Stimulated activated effector memory CD8-positive, alpha-beta T cell treated with anti-CD3 and anti-CD28 coated beads, Interleukin-12 subunit alpha, Interleukin-12 subunit beta, amount 100 ng/mL, for 72 hours (primary cell): ENCODE measurements around the gene MTO1.
"Not testable (repeated sequence)": the region's sequence is repeated elsewhere in the genome, so short reads cannot be mapped to it uniquely, and the experiment has no call there.

Experiments used
- ATAC-seq: fragments of 150-1000 bp; cut with Tn5 transposase; 2 replicates; pipeline ENCODE4 v1.10.0; 2021
- DNase-seq, 2 donors: peaks; one replicate each; pipeline ENCODE4 v3.0.0; 2021 to 2022; ENCODE audit warnings: low spot score in 2 of 2
- H3K27ac Mint-ChIP-seq: one replicate; pipeline ENCODE4 v1.8.0; 2022; ENCODE audit warnings: mild to moderate bottlenecking, mixed read lengths
- H3K36me3 Mint-ChIP-seq: one replicate; pipeline ENCODE4 v1.8.0; 2022; ENCODE audit warnings: mild to moderate bottlenecking, mixed read lengths
- H3K4me1 Mint-ChIP-seq: one replicate; pipeline ENCODE4 v1.8.0; 2022; ENCODE audit warnings: mixed read lengths
- H3K4me3 Mint-ChIP-seq: one replicate; pipeline ENCODE4 v1.8.0; 2022; ENCODE audit warnings: mild to moderate bottlenecking, mixed read lengths
- H3K9me3 Mint-ChIP-seq: one replicate; pipeline ENCODE4 v1.8.0; 2022; ENCODE audit warnings: mixed read lengths

The MTO1 gene

GRCh38 chr6:73477407-73477806, 15.9 kb downstream of the MTO1 start:
- ATAC-seq = no peak

GRCh38 chr6:73481969-73482368, 20.4 kb downstream of the MTO1 start:
- Mint-ChIP-seq H3K4me3 (no peak overlapping the region), H3K4me1 (no peaks in the 10 kb centered on the region), H3K9me3 (no peaks in the 10 kb centered on the region), H3K36me3 (peaks cover 100% of the 10 kb centered on the region), H3K27ac (no peak overlapping the region)
- ATAC-seq (no peak), DNase-seq (no peak)

More at GRCh38 chr6:73477407-73477806, 15.9 kb downstream of the MTO1 start:
- DNase-seq = no peak
- no peaks in the 10 kb centered on the region for H3K4me1 Mint-ChIP-seq
- H3K36me3 Mint-ChIP-seq = peaks cover 100% of the 10 kb centered on the region
- no peak overlapping the region for H3K4me3 Mint-ChIP-seq
- H3K27ac Mint-ChIP-seq = no peak overlapping the region
- no peaks in the 10 kb centered on the region for H3K9me3 Mint-ChIP-seq

- ATAC-seq (no peak), DNase-seq (no peak)
- Mint-ChIP-seq H3K4me1 (no peaks in the 10 kb centered on the region), H3K4me3 (no peak overlapping the region), H3K36me3 (peaks cover 100% of the 10 kb centered on the region), H3K9me3 (no peaks in the 10 kb centered on the region), H3K27ac (peak overlapping the region; percentile 48)
These were observed 22.9 kb downstream of the MTO1 start for GRCh38 chr6:73484438-73484837.

- H3K27ac Mint-ChIP-seq = no peak overlapping the region
- no peaks in the 10 kb centered on the region for H3K9me3 Mint-ChIP-seq
- no peak for ATAC-seq
- H3K4me1 Mint-ChIP-seq = no peaks in the 10 kb centered on the region
- DNase-seq = no peak
- no peak overlapping the region for H3K4me3 Mint-ChIP-seq
- H3K36me3 Mint-ChIP-seq = peaks cover 100% of the 10 kb centered on the region
These were observed 25.9 kb downstream of the MTO1 start for GRCh38 chr6:73487473-73487872.

GRCh38 chr6:73491377-73491776, 29.8 kb downstream of the MTO1 start:
- Mint-ChIP-seq H3K36me3 (peaks cover 98% of the 10 kb centered on the region), H3K27ac (peak overlapping the region; percentile 29), H3K4me3 (no peak overlapping the region), H3K9me3 (no peaks in the 10 kb centered on the region), H3K4me1 (no peaks in the 10 kb centered on the region)
- no peak for DNase-seq
- no peak for ATAC-seq

- no peaks in the 10 kb centered on the region for H3K9me3 Mint-ChIP-seq
- peaks cover 98% of the 10 kb centered on the region for H3K36me3 Mint-ChIP-seq
- H3K4me1 Mint-ChIP-seq = no peaks in the 10 kb centered on the region
- ATAC-seq = no peak
- no peak overlapping the region for H3K27ac Mint-ChIP-seq
- DNase-seq = no peak
- no peak overlapping the region for H3K4me3 Mint-ChIP-seq
These were observed 36.4 kb downstream of the MTO1 start for GRCh38 chr6:73497915-73498314.

- Mint-ChIP-seq H3K4me1 (no peaks in the 10 kb centered on the region), H3K27ac (peak overlapping the region; percentile 67), H3K4me3 (no peak overlapping the region), H3K9me3 (no peaks in the 10 kb centered on the region), H3K36me3 (peaks cover 66% of the 10 kb centered on the region)
- ATAC-seq (no peak), DNase-seq (no peak)
These were observed 41.7 kb downstream of the MTO1 start for GRCh38 chr6:73503027-73503772.

GRCh38 chr6:73504160-73504559, 42.6 kb downstream of the MTO1 start:
- ATAC-seq (no peak), DNase-seq (no peak)
- Mint-ChIP-seq H3K4me1 (no peaks in the 10 kb centered on the region), H3K9me3 (no peaks in the 10 kb centered on the region), H3K27ac (peak overlapping the region; percentile 67), H3K36me3 (peaks cover 57% of the 10 kb centered on the region), H3K4me3 (no peak overlapping the region)

GRCh38 chr6:73505142-73505541, 43.6 kb downstream of the MTO1 start:
- Mint-ChIP-seq H3K9me3 (no peaks in the 10 kb centered on the region), H3K4me1 (no peaks in the 10 kb centered on the region), H3K4me3 (no peak overlapping the region), H3K27ac (no peak overlapping the region), H3K36me3 (peaks cover 54% of the 10 kb centered on the region)
- ATAC-seq (no peak), DNase-seq (no peak)

GRCh38 chr6:73505705-73506104, 44.2 kb downstream of the MTO1 start:
- H3K9me3 Mint-ChIP-seq, H3K4me3 Mint-ChIP-seq, H3K27ac Mint-ChIP-seq, H3K4me1 Mint-ChIP-seq, ATAC-seq, DNase-seq: not testable (repeated sequence)
- peaks cover 50% of the 10 kb centered on the region for H3K36me3 Mint-ChIP-seq

- H3K4me3 Mint-ChIP-seq = no peak overlapping the region
- peaks cover 50% of the 10 kb centered on the region for H3K36me3 Mint-ChIP-seq
- H3K9me3 Mint-ChIP-seq = no peaks in the 10 kb centered on the region
- ATAC-seq (no peak), DNase-seq (no peak)
- no peak overlapping the region for H3K27ac Mint-ChIP-seq
- H3K4me1 Mint-ChIP-seq = no peaks in the 10 kb centered on the region
These were observed 44.7 kb downstream of the MTO1 start for GRCh38 chr6:73506246-73506645.

GRCh38 chr6:73508776-73509175, 47.2 kb downstream of the MTO1 start:
- Mint-ChIP-seq H3K9me3 (no peaks in the 10 kb centered on the region), H3K4me3 (no peak overlapping the region), H3K27ac (no peak overlapping the region), H3K4me1 (no peaks in the 10 kb centered on the region), H3K36me3 (peaks cover 50% of the 10 kb centered on the region)
- ATAC-seq (no peak), DNase-seq (no peak)

- Mint-ChIP-seq H3K27ac (no peak overlapping the region), H3K4me3 (no peak overlapping the region), H3K9me3 (no peaks in the 10 kb centered on the region), H3K4me1 (peaks cover 3% of the 10 kb centered on the region), H3K36me3 (peaks cover 56% of the 10 kb centered on the region)
- ATAC-seq (no peak), DNase-seq (no peak)
These were observed 48.3 kb downstream of the MTO1 start for GRCh38 chr6:73509851-73510250.

GRCh38 chr6:73511796-73512195, 50.3 kb downstream of the MTO1 start:
- peaks cover 22% of the 10 kb centered on the region for H3K4me1 Mint-ChIP-seq
- H3K27ac Mint-ChIP-seq = no peak overlapping the region
- no peaks in the 10 kb centered on the region for H3K9me3 Mint-ChIP-seq
- H3K4me3 Mint-ChIP-seq = no peak overlapping the region
- ATAC-seq (no peak), DNase-seq (no peak)
- peaks cover 70% of the 10 kb centered on the region for H3K36me3 Mint-ChIP-seq

GRCh38 chr6:73513496-73513854, 51.9 kb downstream of the MTO1 start:
- H3K9me3 Mint-ChIP-seq = no peaks in the 10 kb centered on the region
- DNase-seq (no peak), ATAC-seq (peak; percentile 2)
- peak overlapping the region; percentile 23 for H3K27ac Mint-ChIP-seq
- no peak overlapping the region for H3K4me3 Mint-ChIP-seq
- H3K36me3 Mint-ChIP-seq = peaks cover 87% of the 10 kb centered on the region
- H3K4me1 Mint-ChIP-seq = peaks cover 31% of the 10 kb centered on the region

- Mint-ChIP-seq H3K27ac (peak overlapping the region; percentile 100), H3K36me3 (peaks cover 95% of the 10 kb centered on the region), H3K9me3 (no peaks in the 10 kb centered on the region), H3K4me3 (peak overlapping the region; percentile 83), H3K4me1 (peaks cover 43% of the 10 kb centered on the region)
- DNase-seq (no peak), ATAC-seq (peak; percentile 11)
These were observed 53.2 kb downstream of the MTO1 start for GRCh38 chr6:73514746-73515110.
